Activated CD8-positive, alpha-beta memory T cell treated with anti-CD3 and anti-CD28 coated beads for 36 hours (primary cell): ENCODE measurements around the gene CXCR1. TPM values are rescaled to one million over a fixed set of nuclear protein-coding genes. Genes with fewer than 3 reads are reported as not detected.
"Not testable (repeated sequence)": the region's sequence is repeated elsewhere in the genome, so short reads cannot be mapped to it uniquely, and the experiment has no call there.

Source experiments
- CTCF ChIA-PET: fragments of 350-600 bp; sonication (Branson Sonifier 250); formaldehyde crosslinking; loops from one replicate; lab custom pipeline; 2021; ENCODE audit warnings: antibody characterized with exemption; lab: Charles Lee
- POLR2A ChIA-PET: fragments of 350-600 bp; sonication (Branson Sonifier 250); formaldehyde crosslinking; loops from one replicate; lab custom pipeline; 2021; ENCODE audit warnings: antibody characterized with exemption; lab: Charles Lee
- total RNA-seq, 2 experiments: library from RNA; stranded (reverse); gene quantifications; one replicate each; pipeline ENCODE4 v1.2.3, GENCODE V29; 2021

Gene CXCR1
- total RNA-seq: not detected

DNA sequence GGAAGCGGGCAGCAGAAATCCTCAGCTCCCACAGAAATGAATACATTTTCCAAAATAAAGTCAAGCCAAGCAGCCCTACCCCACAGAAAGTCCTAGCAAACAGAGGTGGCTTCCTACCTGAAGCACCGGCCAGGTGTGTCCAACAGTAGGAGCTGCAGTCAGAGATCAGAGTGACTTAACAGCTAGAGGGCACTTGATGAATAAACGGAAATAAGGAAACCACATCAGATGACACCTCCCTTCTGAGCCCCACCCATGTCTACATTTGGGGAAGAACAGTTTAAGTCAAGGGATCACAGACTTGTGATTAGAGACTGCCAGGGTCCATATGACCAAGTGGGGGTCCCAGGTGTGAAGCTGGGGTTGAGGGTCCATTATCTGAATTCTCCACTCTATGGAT, at the start of gene CXCR1:
CXCR1 (minus strand) TSS at position 172 of the 400 bp plus-strand sequence. CDS start 1,751 bp downstream, outside the sequence.
- POLR2A ChIA-PET: no interaction called here
- CTCF ChIA-PET: interaction anchor here (0.8 to 2.2 kb wide), 3 partner anchors 10 to 91 kb away, joined by 3 to 7 read pairs (median 3); no protein-coding TSS in a partner anchor

GRCh38 chr2:218216336-218216673, 49.5 kb upstream of the CXCR1 start:
- ChIA-PET CTCF (interaction anchor here (1.4 to 1.6 kb wide), 2 partner anchors 21 to 180 kb away, joined by 3 read pairs; no protein-coding TSS in a partner anchor), POLR2A (interaction anchor here (0.8 to 0.9 kb wide), 2 partner anchors 13 to 15 kb away, joined by 4 to 12 read pairs; no protein-coding TSS in a partner anchor)

DNA sequence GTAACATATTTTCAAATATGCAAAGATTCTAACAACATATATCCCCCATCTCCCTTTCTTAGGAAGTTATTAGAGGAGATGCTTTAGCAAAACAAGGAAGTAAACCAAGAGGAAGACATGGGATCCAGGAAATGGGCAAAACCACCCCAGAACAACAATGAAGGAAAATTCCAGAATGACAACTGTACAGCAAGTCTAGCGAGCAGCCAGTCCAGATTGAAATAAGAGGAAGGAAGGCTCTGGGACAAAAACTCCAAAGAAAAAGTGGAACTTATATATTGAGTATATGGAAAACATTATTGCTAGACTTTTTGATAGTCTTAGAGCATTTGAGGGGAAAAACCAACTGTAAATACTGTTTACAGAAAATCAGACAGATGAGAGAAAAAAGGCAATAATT, 47.4 kb upstream of the CXCR1 start:
- ChIA-PET CTCF (no interaction called here), POLR2A (no interaction called here)

GRCh38 chr2:218209078-218209477, 42.3 kb upstream of the CXCR1 start:
- CTCF ChIA-PET: interaction anchor here (1.2 kb wide), 1 partner anchor 21 kb away, joined by 5 read pairs; no protein-coding TSS in a partner anchor
- POLR2A ChIA-PET: interaction anchor here (0.6 kb wide), 1 partner anchor 970 kb away, joined by 3 read pairs; no protein-coding TSS in a partner anchor

DNA sequence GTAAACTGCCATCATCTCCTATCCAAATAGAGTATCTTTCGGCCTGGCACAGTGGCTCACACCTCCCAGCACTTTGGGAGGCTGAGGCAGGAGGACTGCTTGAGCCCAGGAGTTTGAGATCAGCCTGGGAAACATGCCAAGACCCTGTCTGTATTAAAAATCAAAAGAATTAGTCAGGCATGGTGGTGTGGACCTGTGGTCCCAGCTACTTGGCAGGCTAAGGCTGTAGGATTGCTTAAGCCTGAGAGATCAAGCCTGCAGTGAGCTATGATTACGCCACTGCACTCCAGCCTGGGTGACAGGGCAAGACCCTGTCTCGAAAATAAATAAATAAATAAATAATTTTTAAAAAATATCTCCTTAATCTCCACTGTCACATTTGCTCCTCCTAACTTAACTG, 35.5 kb upstream of the CXCR1 start:
- POLR2A ChIA-PET: no interaction called here
- CTCF ChIA-PET: no interaction called here

DNA sequence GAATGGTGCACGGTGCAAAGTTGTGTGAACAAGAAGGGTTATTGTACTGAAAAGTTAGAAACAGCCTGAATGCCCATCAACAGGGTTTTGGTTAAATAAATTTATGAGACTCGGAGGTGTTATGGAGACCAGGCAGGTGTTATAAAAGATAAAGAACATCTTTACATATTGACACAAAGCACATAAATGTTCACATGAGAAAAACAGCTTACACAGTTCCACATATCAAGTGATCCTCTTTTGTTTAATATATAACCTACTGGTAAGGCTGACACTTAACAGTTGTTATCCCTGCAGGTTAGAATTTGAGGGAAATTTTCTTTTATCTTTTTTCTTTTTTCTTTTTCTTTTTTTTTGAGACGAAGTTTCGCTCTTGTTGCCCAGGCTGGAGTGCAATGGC, 30.2 kb upstream of the CXCR1 start:
- ChIA-PET CTCF (no interaction called here), POLR2A (no interaction called here)

DNA sequence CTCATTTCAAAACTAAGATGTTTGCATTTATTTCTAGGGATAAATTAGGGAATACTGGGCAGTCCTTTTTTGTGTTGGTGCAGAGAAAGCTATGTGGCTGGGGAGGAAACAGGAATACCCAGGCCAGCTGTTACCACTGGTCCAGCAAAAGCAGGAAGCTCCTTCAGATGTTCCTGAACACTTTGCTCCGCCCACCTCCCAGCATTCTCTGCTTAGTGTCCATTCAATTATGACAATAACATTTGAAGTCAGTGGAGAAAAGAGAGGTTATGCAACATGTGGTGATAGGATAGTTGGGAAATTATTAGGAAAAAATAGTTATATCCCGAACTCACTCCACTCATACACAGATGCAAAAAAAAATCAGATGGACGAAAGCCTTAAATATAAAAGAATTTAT, 28.1 kb upstream of the CXCR1 start:
- POLR2A ChIA-PET: no interaction called here
- CTCF ChIA-PET: no interaction called here

DNA sequence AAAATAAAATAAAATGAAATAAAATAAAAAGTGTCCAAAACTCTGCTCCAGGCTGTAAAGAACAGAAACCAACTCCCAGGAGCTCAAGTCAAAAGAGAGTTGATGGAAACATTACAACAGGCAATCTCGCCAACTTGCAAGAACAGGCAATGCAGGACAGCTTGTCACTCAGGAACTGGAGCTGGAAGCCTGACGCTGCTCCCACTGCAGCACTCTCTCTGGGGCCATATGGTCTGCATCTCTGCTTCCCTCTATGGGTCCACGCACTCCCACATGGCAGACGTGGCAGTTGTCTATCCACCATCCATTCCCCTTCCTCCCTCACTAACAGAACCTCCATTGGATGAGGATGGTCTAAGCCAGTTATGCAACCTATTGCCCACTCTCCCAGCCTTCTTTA, 26.9 kb upstream of the CXCR1 start:
- CTCF ChIA-PET: no interaction called here
- POLR2A ChIA-PET: no interaction called here

DNA sequence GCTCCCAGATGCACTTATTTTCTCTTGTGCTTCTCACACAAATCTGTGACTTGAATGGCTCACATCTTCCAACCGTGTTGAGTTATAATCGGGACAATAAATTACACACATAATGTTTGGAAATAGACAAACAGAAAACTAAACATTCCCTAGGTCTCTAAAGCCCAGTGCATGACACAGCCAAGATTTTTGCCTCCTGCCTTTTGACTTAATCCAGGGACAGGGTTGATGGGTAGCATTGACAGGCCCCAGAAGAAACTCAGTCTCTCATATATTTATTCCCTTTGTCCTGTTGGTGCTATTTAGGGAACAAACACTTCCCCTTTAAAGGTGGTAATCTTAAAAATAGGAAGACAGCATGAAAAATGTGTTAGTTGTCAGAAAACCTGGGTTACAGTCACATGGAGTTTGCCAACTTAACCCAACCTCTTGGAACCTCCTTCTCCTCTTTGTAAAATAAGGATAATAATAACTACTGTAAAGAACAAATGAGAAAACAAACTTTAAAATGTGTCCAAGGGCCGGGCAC, 26.2 kb upstream of the CXCR1 start:
- POLR2A ChIA-PET: no interaction called here
- CTCF ChIA-PET: no interaction called here

DNA sequence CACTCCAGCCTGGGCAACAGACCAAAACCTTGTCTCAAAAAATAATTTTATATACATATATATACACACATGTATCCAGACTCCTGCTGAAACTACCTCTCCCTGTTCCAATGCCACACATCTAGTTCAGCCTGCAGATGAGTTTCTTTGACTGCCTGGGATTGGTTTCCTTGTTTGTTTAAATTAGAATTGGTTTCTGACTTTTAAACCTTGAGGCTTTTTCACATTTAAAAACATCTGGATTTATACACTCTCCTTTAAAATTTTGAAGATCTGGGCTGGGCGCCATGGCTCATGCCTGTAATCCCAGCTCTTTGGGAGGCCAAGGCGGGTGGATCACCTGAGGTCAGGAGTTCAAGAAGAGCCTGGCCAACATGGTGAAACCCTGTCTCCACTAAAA, 21.8 kb upstream of the CXCR1 start:
- CTCF ChIA-PET: no interaction called here
- POLR2A ChIA-PET: no interaction called here

GRCh38 chr2:218187296-218188015, 20.7 kb upstream of the CXCR1 start:
- ChIA-PET CTCF (interaction anchor here (0.9 to 1.3 kb wide), 2 partner anchors 16 to 22 kb away, joined by 3 to 5 read pairs; no protein-coding TSS in a partner anchor), POLR2A (no interaction called here)

DNA sequence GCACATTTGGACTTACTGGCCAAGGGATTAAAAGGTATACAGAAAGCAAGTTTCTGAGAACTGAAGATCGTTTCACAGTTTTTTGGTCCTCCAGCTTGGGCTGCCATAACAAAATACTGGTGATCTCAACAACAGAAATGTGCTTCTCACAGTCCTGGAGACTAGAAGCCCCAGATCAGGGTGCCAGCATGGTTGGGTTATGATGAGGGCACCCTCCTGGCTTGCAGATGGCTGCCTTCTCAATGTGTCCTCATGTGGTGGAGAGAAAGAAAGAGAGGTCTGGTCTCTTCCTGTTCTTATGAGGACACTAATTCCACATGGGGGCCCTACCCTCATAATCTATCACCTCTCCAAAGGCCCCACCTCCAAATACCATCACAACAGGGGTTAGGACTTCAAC, 20.1 kb upstream of the CXCR1 start:
- ChIA-PET CTCF (interaction anchor here (1.3 kb wide), 1 partner anchor 16 kb away, joined by 3 read pairs; no protein-coding TSS in a partner anchor), POLR2A (no interaction called here)

DNA sequence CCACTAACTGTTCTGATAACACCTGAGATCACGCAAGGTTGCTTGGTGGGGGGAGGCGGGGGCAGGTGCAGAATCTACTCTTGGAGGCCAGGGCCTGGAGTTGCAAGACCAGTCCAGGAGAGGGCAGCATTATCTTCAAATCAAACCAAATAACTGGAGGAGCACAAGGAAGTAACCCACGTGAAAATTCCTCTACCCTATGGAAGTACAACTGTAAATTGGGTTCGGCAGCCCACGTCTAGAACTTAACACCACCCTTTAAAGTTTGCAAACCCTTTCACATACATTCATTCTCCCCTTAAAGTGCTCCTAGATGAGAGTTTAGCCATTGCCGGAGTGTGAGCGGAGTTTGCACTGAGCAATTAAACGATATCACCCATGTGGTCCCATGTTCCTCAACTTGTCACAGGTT, 19.6 kb upstream of the CXCR1 start:
- CTCF ChIA-PET: no interaction called here
- POLR2A ChIA-PET: no interaction called here

DNA sequence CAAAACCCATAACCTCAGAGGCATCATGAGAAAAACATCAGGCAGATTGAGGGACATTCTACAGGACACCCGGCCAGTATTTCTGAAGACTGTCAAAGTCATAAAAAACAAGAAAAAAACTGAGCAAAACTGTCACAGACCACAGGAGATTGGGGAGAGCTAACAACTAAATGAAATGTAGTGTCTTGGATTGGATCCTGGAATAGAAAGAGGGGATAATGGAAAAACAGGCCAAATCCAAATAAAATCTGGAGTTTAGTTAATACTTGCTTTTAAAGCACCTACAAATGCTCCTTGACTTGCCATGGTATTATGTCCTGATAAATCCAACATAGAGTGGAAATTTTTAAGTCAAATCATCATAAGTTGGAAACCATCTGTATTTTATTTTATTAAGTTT, 17.6 kb upstream of the CXCR1 start:
- CTCF ChIA-PET: interaction anchor here (3.0 kb wide), 1 partner anchor 74 kb away, joined by 20 read pairs; no protein-coding TSS in a partner anchor
- POLR2A ChIA-PET: no interaction called here

DNA sequence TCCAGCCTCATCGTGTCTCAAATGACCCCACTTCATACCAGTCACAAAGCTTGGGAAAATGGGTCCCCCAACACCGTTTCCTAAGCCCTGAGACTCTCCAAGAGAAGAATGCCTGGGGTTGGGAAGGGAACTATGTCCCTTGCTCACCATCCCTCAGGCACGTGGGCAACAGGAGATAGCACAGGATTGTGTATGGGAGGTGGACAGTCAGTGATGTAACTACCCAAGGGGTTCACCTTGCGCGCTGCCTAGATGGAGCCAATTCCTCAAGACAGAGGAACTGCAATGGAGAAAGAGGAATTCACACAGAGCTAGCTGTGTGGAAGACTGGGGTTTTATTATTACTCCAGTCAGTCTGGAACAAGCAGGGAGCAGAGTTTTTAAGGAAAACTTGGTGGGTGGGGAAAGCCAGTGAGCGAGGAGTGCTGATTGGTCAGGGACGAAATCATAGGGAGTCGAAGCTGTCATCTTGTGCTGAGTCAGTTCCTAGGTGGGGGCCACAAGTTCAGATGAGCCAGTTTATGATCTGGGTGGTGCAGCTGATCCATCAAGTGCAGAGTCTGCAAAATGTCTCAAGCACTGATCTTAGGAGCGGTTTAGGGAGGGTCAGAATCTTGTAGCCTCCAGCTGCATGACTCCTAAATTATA, 13.8 kb upstream of the CXCR1 start:
- CTCF ChIA-PET: no interaction called here
- POLR2A ChIA-PET: no interaction called here

DNA sequence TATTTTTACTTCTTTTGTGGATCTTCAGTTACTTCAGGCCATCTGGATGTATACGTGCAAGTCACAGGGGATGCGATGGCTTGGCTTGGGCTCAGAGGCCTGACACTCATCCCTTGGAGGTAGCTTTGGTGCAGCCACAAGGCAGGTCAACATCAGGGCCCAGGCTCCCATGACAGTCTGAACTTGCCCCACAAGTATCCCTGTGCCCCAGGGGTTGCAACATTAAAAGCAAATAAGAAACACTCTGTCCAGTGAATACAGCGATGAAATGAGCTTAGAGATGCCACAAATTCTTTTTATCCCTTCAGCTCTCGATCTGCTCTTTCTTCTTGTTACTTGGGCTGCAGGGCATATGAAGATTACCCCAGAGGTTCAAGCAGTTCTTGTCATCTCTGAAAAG, 13.0 kb upstream of the CXCR1 start:
- POLR2A ChIA-PET: no interaction called here
- CTCF ChIA-PET: no interaction called here

DNA sequence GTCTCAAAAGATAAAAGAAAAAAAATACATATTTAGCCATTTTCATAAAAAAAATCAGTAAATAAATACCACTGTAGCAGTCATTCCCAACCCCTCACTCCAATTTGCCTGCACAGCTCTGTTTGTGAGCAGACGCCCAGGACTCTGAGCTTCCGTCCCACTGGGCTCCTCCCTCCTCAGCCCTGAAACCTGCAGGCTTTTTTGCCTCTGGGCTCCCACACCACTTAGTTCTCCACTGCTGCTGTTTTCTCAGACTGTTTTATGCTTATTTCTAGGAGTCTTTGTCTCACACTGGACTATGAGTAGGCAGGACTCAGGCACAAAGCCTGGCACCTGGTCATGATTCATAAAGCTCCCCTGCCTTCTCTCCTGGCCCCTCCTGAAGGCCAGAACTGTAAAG, 6.1 kb upstream of the CXCR1 start:
- ChIA-PET POLR2A (interaction anchor here (0.7 kb wide), 1 partner anchor 1818 kb away, joined by 3 read pairs; no protein-coding TSS in a partner anchor), CTCF (no interaction called here)

DNA sequence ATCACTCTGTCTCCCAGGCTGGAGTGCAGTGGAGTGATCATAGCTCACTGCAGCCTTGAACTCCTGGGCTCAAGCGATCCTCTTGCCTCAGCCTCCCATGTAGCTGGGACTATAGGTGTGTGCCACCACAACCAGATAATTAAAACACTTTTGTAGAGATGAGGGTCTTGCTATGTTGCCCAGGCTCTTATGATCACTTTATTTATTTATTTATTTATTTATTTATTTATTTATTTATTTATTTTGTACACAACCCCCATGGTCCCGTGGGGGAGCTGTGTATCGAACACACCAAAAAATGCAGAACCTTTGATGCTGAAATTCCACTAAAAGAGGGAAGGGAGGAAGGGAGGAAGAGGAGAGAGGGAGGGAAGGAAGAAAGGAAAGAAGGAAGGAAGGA, 5.0 kb upstream of the CXCR1 start:
- POLR2A ChIA-PET: not testable (repeated sequence)
- CTCF ChIA-PET: interaction anchor here (1.4 kb wide), 2 partner anchors 14 to 16 kb away, joined by 3 read pairs; no protein-coding TSS in a partner anchor

DNA sequence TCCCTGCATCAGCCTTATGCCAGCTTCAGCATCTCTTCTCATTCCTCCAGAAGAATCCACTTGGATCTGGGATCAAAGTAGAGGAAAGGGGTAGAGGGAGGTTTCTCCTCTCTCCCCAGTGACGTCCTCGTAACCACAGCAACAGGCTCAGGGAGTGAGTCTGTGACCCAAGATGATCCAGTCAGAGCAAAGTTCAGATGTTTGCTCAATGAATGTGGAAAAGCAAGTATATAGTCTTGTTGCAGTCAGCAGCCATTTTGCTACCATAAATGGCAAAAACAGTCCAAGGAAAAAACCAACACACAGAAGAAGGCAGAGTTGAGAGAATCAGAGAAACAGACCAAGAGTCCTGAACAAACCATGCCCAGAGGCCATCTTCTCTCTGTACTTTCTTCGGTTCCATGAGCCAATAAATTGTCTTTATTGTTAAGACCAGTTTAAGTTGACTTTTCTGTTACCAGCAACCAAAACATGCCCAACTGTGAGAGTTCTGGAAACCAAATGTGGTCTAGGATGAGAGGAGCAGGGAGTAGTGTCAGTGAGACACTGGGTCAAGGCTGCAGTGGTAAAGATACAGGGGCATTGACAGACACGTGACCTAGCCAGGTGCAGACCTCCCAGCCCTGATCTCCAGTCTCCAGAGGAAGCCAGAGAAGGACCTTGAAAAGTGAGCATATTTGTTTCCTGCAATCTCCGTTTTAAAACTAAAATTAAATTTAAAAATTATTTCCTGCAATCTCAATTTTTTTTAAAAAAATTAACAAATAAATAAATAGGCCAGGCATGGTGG, 3.2 kb upstream of the CXCR1 start:
- ChIA-PET CTCF (interaction anchor here (1.1 to 1.4 kb wide), 3 partner anchors 13 to 51 kb away, joined by 3 read pairs; no protein-coding TSS in a partner anchor), POLR2A (no interaction called here)
